ENCODE results near the gene FIGNL2. TPM values are rescaled to one million over a fixed set of nuclear protein-coding genes. Genes with fewer than 3 reads are reported as not detected.

The FIGNL2 gene
- total RNA-seq, 1 experiment from 2014 or later: 0.27 TPM

DNA sequence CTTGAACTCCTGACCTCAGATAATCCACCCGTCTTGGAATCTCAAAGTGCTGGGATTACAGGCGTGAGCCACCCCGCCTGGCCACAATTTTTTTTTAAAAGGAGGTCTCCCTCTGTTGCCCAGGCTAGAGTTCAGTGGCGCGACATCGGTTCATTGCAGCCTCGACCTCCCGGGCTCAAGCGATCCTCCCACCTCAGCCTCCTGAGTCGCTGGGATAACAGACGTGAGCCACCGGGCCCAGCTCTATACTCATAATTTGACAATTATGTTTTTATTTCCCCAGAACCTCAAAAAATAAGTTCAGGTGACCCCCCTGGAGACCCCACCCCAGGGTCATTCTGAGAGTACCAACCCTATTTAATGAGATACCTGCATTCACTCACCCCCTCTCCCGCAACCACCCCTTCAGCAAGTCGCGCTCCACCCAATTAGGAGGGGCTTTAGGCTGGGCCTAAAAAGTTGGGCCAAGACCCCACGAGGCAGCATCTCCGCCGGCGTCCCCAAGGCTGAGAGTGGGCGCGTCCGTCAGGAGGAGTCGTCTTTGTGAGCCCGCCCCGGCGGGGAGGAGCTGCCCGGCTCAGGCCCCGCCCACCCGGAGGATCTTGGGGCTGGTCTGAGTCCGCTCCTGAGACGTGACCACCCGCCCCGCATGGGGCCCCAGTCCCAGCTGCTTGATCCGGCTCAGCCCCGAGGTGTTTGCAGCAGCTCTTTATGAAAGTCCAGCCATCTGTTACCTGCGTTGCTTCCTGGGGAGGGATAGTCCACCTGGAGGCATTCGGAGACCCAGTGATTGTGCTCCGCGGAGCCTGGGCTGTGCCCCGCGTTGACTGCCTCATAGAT, 39.2 kb upstream of the FIGNL2 start, which contains the start of gene ANKRD33:
ANKRD33 (plus strand) TSS at position 628 of the 840 bp plus-strand sequence; CDS start at position 712, 84 bp downstream.
- DNase-seq (ENCODE audit: low read depth, low spot score) (no peak), ATAC-seq (peak; percentile 67)
- intact Hi-C loops (cut with micrococcal nuclease): no loop called here
- H3K27ac ChIP-seq (ENCODE audit: low read depth, low read length): no peak within 1 kb of the TSS
- H3K4me3 ChIP-seq (replicated peaks in 1 of 2; ENCODE audit: low read depth in 1 of 2, low read length in 2 of 2): no peak within 1 kb of the TSS
- H4K20me1 ChIP-seq (ENCODE audit: insufficient read depth): no peaks in the 10 kb centered on the region
- POLR2A ChIA-PET: interaction anchor here (1.6 kb wide), 1 partner anchor 7 kb away, joined by 3 read pairs; no protein-coding TSS in a partner anchor
- H3K9me3 ChIP-seq (ENCODE audit: control insufficient read depth in 1 of 2, insufficient read depth in 1 of 2, low read depth in 1 of 2, low read length in 2 of 2): no peaks in the 10 kb centered on the region
- no TSS peak for BruUV-seq (replicated peaks)
- no peaks in the 10 kb centered on the region for H3K79me2 ChIP-seq (ENCODE audit: insufficient read depth, low read length)
- peaks cover 0 to 16% of the 10 kb centered on the region in 2 experiments; a peak in 1 of 4 replicates for H3K4me1 ChIP-seq (ENCODE audit: control insufficient read depth in 1 of 2, insufficient read depth in 2 of 2, low read length in 2 of 2)
- H3K9ac ChIP-seq (ENCODE audit: low read length): no peak within 1 kb of the TSS
- TF ChIP-seq POLR2AphosphoS5 (IDR thresholded peaks at IDR 0.05; ENCODE audit: low read depth, low read length): no peak
- TF ChIP-seq ZNF274 (IDR thresholded peaks at IDR 0.05; ENCODE audit: low read depth, low read length): no peak
- TF ChIP-seq, protein P1, sequence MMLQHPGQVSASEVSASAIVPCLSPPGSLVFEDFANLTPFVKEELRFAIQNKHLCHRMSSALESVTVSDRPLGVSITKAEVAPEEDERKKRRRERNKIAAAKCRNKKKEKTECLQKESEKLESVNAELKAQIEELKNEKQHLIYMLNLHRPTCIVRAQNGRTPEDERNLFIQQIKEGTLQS (IDR thresholded peaks at IDR 0.05): no peak
- no peak for TF ChIP-seq JUND (IDR thresholded peaks at IDR 0.05)
- H3K4me2 ChIP-seq (ENCODE audit: low read length): no peak within 1 kb of the TSS
- H3K27me3 ChIP-seq (ENCODE audit: insufficient read depth, low read length): no peaks in the 10 kb centered on the region
- no peaks in the 10 kb centered on the region for H3K9me2 ChIP-seq (ENCODE audit: insufficient read depth)
- RAD21 ChIA-PET (ENCODE audit: low non-redundant PET in 1 of 2, low total read pairs in 2 of 2, uncharacterized antibody in 2 of 2, unreplicated experiment in 2 of 2): no interaction called here
- no peak within 1 kb of the TSS for H2AFZ ChIP-seq (ENCODE audit: low read depth, low read length, poor library complexity, severe bottlenecking)
- H3K36me3 ChIP-seq (ENCODE audit: control insufficient read depth in 1 of 2, insufficient read depth in 2 of 2, low read length in 2 of 2): no peaks in the 10 kb centered on the region
- CTCF ChIA-PET: no interaction called here

DNA sequence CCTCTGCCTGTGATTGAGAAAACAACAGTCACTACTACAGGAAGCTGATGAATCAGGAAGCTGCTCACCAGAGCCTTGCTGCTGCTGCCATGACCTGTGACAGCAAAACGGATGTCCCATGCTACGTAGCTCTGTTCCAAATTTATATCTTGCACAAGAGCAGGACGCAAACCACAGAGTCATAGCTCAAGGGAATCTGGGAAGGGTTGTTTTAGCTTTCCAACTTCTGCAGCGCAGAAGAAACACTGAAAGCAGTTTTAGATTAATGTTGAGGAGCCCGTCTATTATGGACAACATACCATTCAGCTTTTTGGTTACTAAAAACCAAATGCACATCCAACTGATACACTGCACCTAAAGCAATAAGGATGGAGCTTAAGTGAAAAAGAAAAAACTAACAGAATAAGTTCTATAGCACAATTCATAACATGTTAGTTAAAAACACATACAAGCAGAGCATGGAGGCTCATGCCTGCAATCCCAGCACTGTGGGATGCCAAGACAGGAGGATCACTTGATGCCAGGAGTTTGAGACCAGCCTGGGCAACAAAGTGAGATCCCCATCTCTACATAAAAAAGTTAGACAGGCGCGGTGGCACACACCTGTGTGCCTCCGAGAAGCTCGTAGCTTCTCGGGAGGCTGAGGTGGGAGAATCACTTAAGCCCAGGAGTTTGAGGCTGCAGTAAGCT, 37.6 kb upstream of the FIGNL2 start:
- H3K9me2 ChIP-seq (ENCODE audit: insufficient read depth): no peaks in the 10 kb centered on the region
- ChIA-PET CTCF (interaction anchor here (1.4 kb wide), 2 partner anchors 8 to 11 kb away, joined by 6 to 11 read pairs; no protein-coding TSS in a partner anchor), POLR2A (interaction anchor here (1.6 kb wide), 1 partner anchor 9 kb away, joined by 3 read pairs; no protein-coding TSS in a partner anchor), RAD21 (ENCODE audit: low non-redundant PET in 1 of 2, low total read pairs in 2 of 2, uncharacterized antibody in 2 of 2, unreplicated experiment in 2 of 2) (no interaction called here)
- no peak overlapping the region for H3K9ac ChIP-seq (ENCODE audit: low read length)
- no peaks in the 10 kb centered on the region for H3K79me2 ChIP-seq (ENCODE audit: insufficient read depth, low read length)
- H3K36me3 ChIP-seq (ENCODE audit: control insufficient read depth in 1 of 2, insufficient read depth in 2 of 2, low read length in 2 of 2): no peaks in the 10 kb centered on the region
- ATAC-seq (no peak), DNase-seq (ENCODE audit: low read depth, low spot score) (no peak)
- no peaks in the 10 kb centered on the region for H3K9me3 ChIP-seq (ENCODE audit: control insufficient read depth in 1 of 2, insufficient read depth in 1 of 2, low read depth in 1 of 2, low read length in 2 of 2)
- peaks cover 0 to 16% of the 10 kb centered on the region in 2 experiments; a peak in 1 of 4 replicates for H3K4me1 ChIP-seq (ENCODE audit: control insufficient read depth in 1 of 2, insufficient read depth in 2 of 2, low read length in 2 of 2)
- intact Hi-C loops (cut with micrococcal nuclease): no loop called here
- no peak overlapping the region for H3K27ac ChIP-seq (ENCODE audit: low read depth, low read length)
- H3K4me2 ChIP-seq (ENCODE audit: low read length): no peak overlapping the region
- no peaks in the 10 kb centered on the region for H4K20me1 ChIP-seq (ENCODE audit: insufficient read depth)
- no peak overlapping the region for H3K4me3 ChIP-seq (replicated peaks in 1 of 2; ENCODE audit: low read depth in 1 of 2, low read length in 2 of 2)
- H2AFZ ChIP-seq (ENCODE audit: low read depth, low read length, poor library complexity, severe bottlenecking): peak overlapping the region; percentile 74
- no peaks in the 10 kb centered on the region for H3K27me3 ChIP-seq (ENCODE audit: insufficient read depth, low read length)
- BruUV-seq (replicated peaks): no TSS peak
- TF ChIP-seq ELF1 (IDR thresholded peaks at IDR 0.05; ENCODE audit: borderline replicate concordance, low read depth): no peak
- no peak for TF ChIP-seq POLR2A (IDR thresholded peaks at IDR 0.05; ENCODE audit: borderline replicate concordance, extremely low read depth, insufficient read depth, insufficient read length)
- no peak for TF ChIP-seq CEBPB (IDR thresholded peaks at IDR 0.05; ENCODE audit: low read depth)
- no peak for TF ChIP-seq SRF (IDR thresholded peaks at IDR 0.05; ENCODE audit: low read depth)
- TF ChIP-seq CBX3 (IDR thresholded peaks at IDR 0.05; ENCODE audit: low read depth): no peak
- TF ChIP-seq, protein P2, sequence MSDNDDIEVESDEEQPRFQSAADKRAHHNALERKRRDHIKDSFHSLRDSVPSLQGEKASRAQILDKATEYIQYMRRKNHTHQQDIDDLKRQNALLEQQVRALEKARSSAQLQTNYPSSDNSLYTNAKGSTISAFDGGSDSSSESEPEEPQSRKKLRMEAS (IDR thresholded peaks at IDR 0.05): no peak
- TF ChIP-seq RAD21 (IDR thresholded peaks at IDR 0.05; ENCODE audit: low read depth): no peak
- no peak for TF ChIP-seq SIN3A (IDR thresholded peaks at IDR 0.05; ENCODE audit: low read depth)
- no peak for TF ChIP-seq POLR2AphosphoS5 (IDR thresholded peaks at IDR 0.05; ENCODE audit: low read depth, low read length)
- TF ChIP-seq, protein P3, sequence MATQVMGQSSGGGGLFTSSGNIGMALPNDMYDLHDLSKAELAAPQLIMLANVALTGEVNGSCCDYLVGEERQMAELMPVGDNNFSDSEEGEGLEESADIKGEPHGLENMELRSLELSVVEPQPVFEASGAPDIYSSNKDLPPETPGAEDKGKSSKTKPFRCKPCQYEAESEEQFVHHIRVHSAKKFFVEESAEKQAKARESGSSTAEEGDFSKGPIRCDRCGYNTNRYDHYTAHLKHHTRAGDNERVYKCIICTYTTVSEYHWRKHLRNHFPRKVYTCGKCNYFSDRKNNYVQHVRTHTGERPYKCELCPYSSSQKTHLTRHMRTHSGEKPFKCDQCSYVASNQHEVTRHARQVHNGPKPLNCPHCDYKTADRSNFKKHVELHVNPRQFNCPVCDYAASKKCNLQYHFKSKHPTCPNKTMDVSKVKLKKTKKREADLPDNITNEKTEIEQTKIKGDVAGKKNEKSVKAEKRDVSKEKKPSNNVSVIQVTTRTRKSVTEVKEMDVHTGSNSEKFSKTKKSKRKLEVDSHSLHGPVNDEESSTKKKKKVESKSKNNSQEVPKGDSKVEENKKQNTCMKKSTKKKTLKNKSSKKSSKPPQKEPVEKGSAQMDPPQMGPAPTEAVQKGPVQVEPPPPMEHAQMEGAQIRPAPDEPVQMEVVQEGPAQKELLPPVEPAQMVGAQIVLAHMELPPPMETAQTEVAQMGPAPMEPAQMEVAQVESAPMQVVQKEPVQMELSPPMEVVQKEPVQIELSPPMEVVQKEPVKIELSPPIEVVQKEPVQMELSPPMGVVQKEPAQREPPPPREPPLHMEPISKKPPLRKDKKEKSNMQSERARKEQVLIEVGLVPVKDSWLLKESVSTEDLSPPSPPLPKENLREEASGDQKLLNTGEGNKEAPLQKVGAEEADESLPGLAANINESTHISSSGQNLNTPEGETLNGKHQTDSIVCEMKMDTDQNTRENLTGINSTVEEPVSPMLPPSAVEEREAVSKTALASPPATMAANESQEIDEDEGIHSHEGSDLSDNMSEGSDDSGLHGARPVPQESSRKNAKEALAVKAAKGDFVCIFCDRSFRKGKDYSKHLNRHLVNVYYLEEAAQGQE (IDR thresholded peaks at IDR 0.05; ENCODE audit: low read depth): no peak
- TF ChIP-seq, protein P1 (IDR thresholded peaks at IDR 0.05): no peak
- TF ChIP-seq TCF7L2 (IDR thresholded peaks at IDR 0.05; ENCODE audit: borderline replicate concordance, extremely low read depth, insufficient read depth, insufficient read length): no peak
- TF ChIP-seq FOSL1 (IDR thresholded peaks at IDR 0.05; ENCODE audit: low read depth): no peak
